T-helper 2 cell (primary cell): ENCODE data around the gene CCSER2.
A peak's percentile ranks its signal among the peaks of the same experiment; 100 is the strongest.

Experiments used
- DNase-seq, 5 experiments: peaks; one replicate each; pipeline versions ENCODE4 v3.0.0 to v3.0.0-alpha.2; 2012 to 2022

The CCSER2 gene

GRCh38 chr10:84348860-84349259 is 20.5 kb downstream of the CCSER2 start:
- DNase-seq = no peak

- peak in 4 of 5 experiments; percentile 49 to 67 (median 49) for DNase-seq
Observed at GRCh38 chr10:84352251-84352842, 24.0 kb downstream of the CCSER2 start.

GRCh38 chr10:84353052-84353803 is 24.8 kb downstream of the CCSER2 start:
- DNase-seq = no peak

- no peak for DNase-seq
Observed at GRCh38 chr10:84354623-84355022, 26.2 kb downstream of the CCSER2 start.

- DNase-seq = no peak
Observed at GRCh38 chr10:84355106-84355505, 26.7 kb downstream of the CCSER2 start.

- peak in 2 of 5 experiments; percentile 37 to 44 for DNase-seq
Observed at GRCh38 chr10:84356928-84357327, 28.5 kb downstream of the CCSER2 start.

GRCh38 chr10:84358743-84359142 is 30.4 kb downstream of the CCSER2 start:
- DNase-seq = no peak

GRCh38 chr10:84360637-84361365 is 32.4 kb downstream of the CCSER2 start:
- DNase-seq = no peak

GRCh38 chr10:84365335-84365881 is 37.0 kb downstream of the CCSER2 start:
- no peak for DNase-seq

- DNase-seq = no peak
Observed at GRCh38 chr10:84366041-84366440, 37.7 kb downstream of the CCSER2 start.

- no peak for DNase-seq
Observed at GRCh38 chr10:84367256-84367655, 38.9 kb downstream of the CCSER2 start.

GRCh38 chr10:84368828-84369227 is 40.4 kb downstream of the CCSER2 start:
- no peak for DNase-seq

GRCh38 chr10:84370283-84370682 is 41.9 kb downstream of the CCSER2 start:
- DNase-seq = no peak

- DNase-seq = peak in 1 of 5 experiments; percentile 40
Observed at GRCh38 chr10:84371944-84372343, 43.6 kb downstream of the CCSER2 start.

GRCh38 chr10:84373000-84373399 is 44.6 kb downstream of the CCSER2 start:
- DNase-seq = no peak

- DNase-seq = no peak
Observed at GRCh38 chr10:84374455-84374854, 46.1 kb downstream of the CCSER2 start.

- peak in 2 of 5 experiments; percentile 17 to 65 for DNase-seq
Observed at GRCh38 chr10:84375011-84375410, 46.6 kb downstream of the CCSER2 start.

GRCh38 chr10:84375881-84376280 is 47.5 kb downstream of the CCSER2 start:
- DNase-seq = no peak

- no peak for DNase-seq
Observed at GRCh38 chr10:84388148-84388547, 59.8 kb downstream of the CCSER2 start.

- no peak for DNase-seq
Observed at GRCh38 chr10:84390364-84390763, 62.0 kb downstream of the CCSER2 start.

GRCh38 chr10:84391326-84391725 is 62.9 kb downstream of the CCSER2 start:
- DNase-seq = no peak

GRCh38 chr10:84392181-84392580 is 63.8 kb downstream of the CCSER2 start:
- DNase-seq = no peak

GRCh38 chr10:84395581-84395980 is 67.2 kb downstream of the CCSER2 start:
- DNase-seq = no peak
